ENCODE measurements around the gene TNFSF9. TPM values are rescaled to one million over a fixed set of nuclear protein-coding genes. Genes with fewer than 3 reads are reported as not detected.

TNFSF9 gene
- total and polyA plus RNA-seq, 2 of the 8 experiments (the other 6 are each of a cell fraction or from before 2014, with no cell fraction given): 1.7 to 4.4 TPM

- no peak for DNase-seq (ENCODE audit: low read depth in 1 of 2, low spot score in 2 of 2)
- Histone ChIP-seq H3K27ac (ENCODE audit: low read depth, low read length) (no peak overlapping the region), H2AFZ (ENCODE audit: low read length) (no peak overlapping the region), H3K23ac (ENCODE audit: insufficient read length) (no peak overlapping the region), H2BK120ac (replicated peaks; ENCODE audit: low read depth, low read length) (no peak overlapping the region), H3K4me1 (replicated peaks in 1 of 4; ENCODE audit: control insufficient read depth in 3 of 4, insufficient read depth in 4 of 4, low read length in 3 of 4) (peaks cover 0 to 1% (median 0%) of the 10 kb centered on the region in 4 experiments; a peak in 2 of 7 replicates), H2BK12ac (ENCODE audit: low read depth, low read length) (no peak overlapping the region; the same call in 1 of the 2 replicates), H2AK5ac (ENCODE audit: low read depth, low read length) (no peak overlapping the region), H2BK15ac (ENCODE audit: low read length) (no peak overlapping the region), H3K79me1 (ENCODE audit: low read depth, low read length) (no peaks in the 10 kb centered on the region), H3K9me3 (ENCODE audit: insufficient read depth in 2 of 2, low read depth in 1 of 2, low read length in 1 of 2) (peaks cover 7 to 12% of the 10 kb centered on the region in 2 experiments), H3K4ac (replicated peaks; ENCODE audit: insufficient read length, low read depth, low read length) (no peak overlapping the region), H2BK20ac (ENCODE audit: low read length) (no peak overlapping the region), H3K27me3 (replicated peaks in 1 of 4; ENCODE audit: control insufficient read depth in 3 of 4, extremely low read depth in 1 of 4, insufficient read depth in 3 of 4, low read length in 3 of 4) (0 out of 7 replicates have a peak, but pooled peaks cover 0 to under 1% (median 0%) of the 10 kb centered on the region in 4 experiments), H3K14ac (ENCODE audit: insufficient read length) (no peak overlapping the region), H3K9ac (replicated peaks in 1 of 4; ENCODE audit: extremely low read depth in 1 of 4, low read depth in 3 of 4, low read length in 3 of 4) (no peak overlapping the region), H4K20me1 (replicated peaks in 1 of 2; ENCODE audit: control insufficient read depth in 1 of 2, insufficient read depth in 2 of 2, low read length in 2 of 2) (no peaks in the 10 kb centered on the region), H2BK5ac (ENCODE audit: low read depth, low read length) (no peak overlapping the region), H3K4me2 (ENCODE audit: insufficient read depth in 1 of 2, low read depth in 2 of 2, low read length in 2 of 2) (no peak overlapping the region), H3K36me3 (ENCODE audit: control insufficient read depth in 2 of 4, insufficient read depth in 4 of 4, low read length in 3 of 4) (no peaks in the 10 kb centered on the region), H3K4me3 (ENCODE audit: extremely low read depth in 1 of 4, insufficient read depth in 2 of 4, low read depth in 3 of 4, low read length in 4 of 4) (no peak overlapping the region), H4K8ac (ENCODE audit: extremely low read depth, insufficient read depth, low read length) (no peak overlapping the region; the same call in 1 of the 2 replicates), H3K79me2 (ENCODE audit: control insufficient read depth in 1 of 2, insufficient read depth in 2 of 2, low read length in 2 of 2) (no peaks in the 10 kb centered on the region), H4K5ac (ENCODE audit: insufficient read length, low read depth, low read length) (no peak overlapping the region), H3K56ac (replicated peaks; ENCODE audit: insufficient read length, low read depth, low read length) (no peak overlapping the region), H3K23me2 (ENCODE audit: low read depth, low read length) (peaks cover 2% of the 10 kb centered on the region; the same call in 1 of the 2 replicates), H3K18ac (ENCODE audit: extremely low read depth, low read length) (no peak overlapping the region), H4K91ac (replicated peaks; ENCODE audit: insufficient read length, low read length) (no peak overlapping the region)
- FAIRE-seq: no peak
- POLR2A ChIA-PET (ENCODE audit: partially characterized antibody): interaction anchor here (1.1 kb wide), 1 partner anchor 9 kb away, joined by 3 read pairs; no protein-coding TSS in a partner anchor
- CTCF ChIA-PET (ENCODE audit: partially characterized antibody): no interaction called here
- WGBS, 2 experiments (ENCODE audit: extremely low coverage in 1 of 2, insufficient coverage in 1 of 2, insufficient read length in 1 of 2, insufficient replicate concordance in 2 of 2, low coverage in 1 of 2, low lambda C conversion rate in 2 of 2, missing lambda C conversion rate in 1 of 2): 84% methylated on average over 7 of the region's 8 CpGs; no CpG with 5 or more reads in 1 of the 2 experiments
- TF ChIP-seq HDAC6 (IDR thresholded peaks at IDR 0.05; ENCODE audit: low read depth, low read length) (no peak), EGR1 (IDR thresholded peaks at IDR 0.05; ENCODE audit: borderline replicate concordance, low read depth, low read length) (no peak), MAFK (IDR thresholded peaks at IDR 0.05; ENCODE audit: low read depth, low read length) (no peak), SRF (IDR thresholded peaks at IDR 0.05; ENCODE audit: low read depth, low read length) (no peak), GTF2F1 (IDR thresholded peaks at IDR 0.05; ENCODE audit: borderline replicate concordance, low read depth, low read length) (no peak), SP4 (IDR thresholded peaks at IDR 0.05; ENCODE audit: low read length) (no peak), BCL11A (IDR thresholded peaks at IDR 0.05; ENCODE audit: low read depth in 2 of 2, low read length in 2 of 2) (no peak), TAF7 (optimal IDR thresholded peaks at IDR 0.05; ENCODE audit: borderline replicate concordance, low read depth, low read length) (no peak), NANOG (IDR thresholded peaks at IDR 0.05; ENCODE audit: insufficient read depth, low read depth, low read length, poor library complexity, severe bottlenecking) (no peak), FOSL1 (IDR thresholded peaks at IDR 0.05; ENCODE audit: insufficient read depth, low read depth, low read length) (no peak), RFX5 (IDR thresholded peaks at IDR 0.05; ENCODE audit: borderline replicate concordance, low read depth, low read length) (no peak), TEAD4 (IDR thresholded peaks at IDR 0.05; ENCODE audit: low read depth, low read length) (no peak), GABPA (IDR thresholded peaks at IDR 0.05; ENCODE audit: borderline replicate concordance, insufficient read depth, low read length) (no peak)
- TF ChIP-seq, protein P1, sequence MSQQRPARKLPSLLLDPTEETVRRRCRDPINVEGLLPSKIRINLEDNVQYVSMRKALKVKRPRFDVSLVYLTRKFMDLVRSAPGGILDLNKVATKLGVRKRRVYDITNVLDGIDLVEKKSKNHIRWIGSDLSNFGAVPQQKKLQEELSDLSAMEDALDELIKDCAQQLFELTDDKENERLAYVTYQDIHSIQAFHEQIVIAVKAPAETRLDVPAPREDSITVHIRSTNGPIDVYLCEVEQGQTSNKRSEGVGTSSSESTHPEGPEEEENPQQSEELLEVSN (IDR thresholded peaks at IDR 0.05): no peak
Measured at GRCh38 chr19:6580313-6580712, 49.5 kb downstream of the TNFSF9 start.

All from H1 (cell line).